Ammon's horn (tissue), 1 donor: ENCODE results near the gene CYP2E1.
"Not testable (repeated sequence)": the region's sequence is repeated elsewhere in the genome, so short reads cannot be mapped to it uniquely, and the experiment has no call there.

Source experiments
- DNase-seq: peaks from one replicate; pipeline ENCODE4 v3.0.0-alpha.2; 2016; ENCODE audit warnings: low spot score

The CYP2E1 gene

DNA sequence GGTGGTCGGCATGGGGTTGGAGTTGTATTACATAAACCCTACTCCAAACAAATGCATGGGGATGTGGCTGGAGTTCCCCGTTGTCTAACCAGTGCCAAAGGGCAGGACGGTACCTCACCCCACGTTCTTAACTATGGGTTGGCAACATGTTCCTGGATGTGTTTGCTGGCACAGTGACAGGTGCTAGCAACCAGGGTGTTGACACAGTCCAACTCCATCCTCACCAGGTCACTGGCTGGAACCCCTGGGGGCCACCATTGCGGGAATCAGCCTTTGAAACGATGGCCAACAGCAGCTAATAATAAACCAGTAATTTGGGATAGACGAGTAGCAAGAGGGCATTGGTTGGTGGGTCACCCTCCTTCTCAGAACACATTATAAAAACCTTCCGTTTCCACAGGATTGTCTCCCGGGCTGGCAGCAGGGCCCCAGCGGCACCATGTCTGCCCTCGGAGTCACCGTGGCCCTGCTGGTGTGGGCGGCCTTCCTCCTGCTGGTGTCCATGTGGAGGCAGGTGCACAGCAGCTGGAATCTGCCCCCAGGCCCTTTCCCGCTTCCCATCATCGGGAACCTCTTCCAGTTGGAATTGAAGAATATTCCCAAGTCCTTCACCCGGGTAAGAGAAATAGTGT, at the start of gene CYP2E1:
CYP2E1 (plus strand) TSS at position 407 of the 632 bp plus-strand sequence; CDS start at position 440, 33 bp downstream.
- DNase-seq, result no peak

- DNase-seq, result no peak
Observed at GRCh38 chr10:133481086-133481643, 46.0 kb upstream of the CYP2E1 start.

- no peak for DNase-seq
Observed at GRCh38 chr10:133481657-133482056, 45.5 kb upstream of the CYP2E1 start.

DNA sequence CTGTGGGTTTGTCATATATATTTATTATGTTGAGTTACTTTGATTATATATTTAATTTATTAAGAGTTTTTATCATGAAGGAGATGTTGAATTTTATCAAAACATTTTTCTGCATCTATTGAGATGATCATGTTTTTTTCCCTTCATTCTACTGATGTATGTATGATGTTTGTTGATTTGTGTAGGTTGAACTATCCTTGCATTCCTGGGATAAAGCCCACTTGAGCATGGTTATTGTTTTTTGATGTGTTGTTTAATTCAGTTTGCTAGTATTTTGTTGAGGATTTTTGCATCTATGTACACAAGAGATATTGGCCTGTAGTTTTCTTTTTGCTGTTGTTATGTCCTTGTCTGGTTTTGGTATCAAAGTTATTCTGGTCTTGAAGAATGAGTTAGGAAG, 42.3 kb upstream of the CYP2E1 start:
- DNase-seq, result no peak

GRCh38 chr10:133487085-133487484, 40.1 kb upstream of the CYP2E1 start:
- no peak for DNase-seq

DNA sequence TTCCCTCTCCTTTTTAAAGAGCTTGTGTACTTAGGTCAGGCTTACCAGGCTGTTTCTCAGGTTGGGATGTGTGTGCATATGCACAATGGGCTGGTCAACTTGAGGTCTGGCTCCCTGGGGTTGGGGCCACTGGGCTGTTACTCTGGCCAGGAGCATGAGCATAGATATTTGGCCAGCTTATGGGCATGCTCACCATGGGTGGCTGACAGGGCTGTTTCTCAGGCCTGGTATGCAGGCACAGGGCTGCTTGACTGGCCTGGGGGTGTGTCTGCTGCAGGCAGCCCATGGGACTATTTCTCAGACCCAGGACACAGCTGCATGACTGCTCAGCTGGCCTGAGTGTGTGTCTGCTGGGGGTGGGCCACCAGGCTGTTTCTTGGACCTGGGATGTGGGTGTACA, 38.8 kb upstream of the CYP2E1 start:
- DNase-seq, result no peak

GRCh38 chr10:133489816-133490588, 37.2 kb upstream of the CYP2E1 start:
- DNase-seq, result no peak

DNA sequence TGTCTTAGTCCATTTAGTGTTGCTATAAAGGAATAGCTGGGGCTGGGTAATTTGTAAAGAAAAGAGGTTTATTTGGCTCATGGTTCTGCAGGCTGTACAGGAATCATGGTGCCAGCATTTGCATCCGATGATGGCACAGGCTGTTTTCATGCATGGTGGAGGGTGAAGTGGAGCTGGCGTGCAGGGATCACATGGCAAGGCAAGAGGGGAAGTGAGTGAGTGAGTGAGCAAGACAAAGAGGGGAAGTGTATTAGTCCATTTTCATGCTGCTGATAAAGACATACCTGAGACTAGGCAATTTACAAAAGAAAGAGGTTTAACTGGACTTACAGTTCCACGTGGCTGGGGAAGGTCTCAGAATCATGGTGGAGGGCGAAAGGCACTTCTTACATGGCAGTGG, 33.6 kb upstream of the CYP2E1 start:
- DNase-seq, result not testable (repeated sequence)

GRCh38 chr10:133497363-133497762, 29.8 kb upstream of the CYP2E1 start:
- DNase-seq, result not testable (repeated sequence)

DNA sequence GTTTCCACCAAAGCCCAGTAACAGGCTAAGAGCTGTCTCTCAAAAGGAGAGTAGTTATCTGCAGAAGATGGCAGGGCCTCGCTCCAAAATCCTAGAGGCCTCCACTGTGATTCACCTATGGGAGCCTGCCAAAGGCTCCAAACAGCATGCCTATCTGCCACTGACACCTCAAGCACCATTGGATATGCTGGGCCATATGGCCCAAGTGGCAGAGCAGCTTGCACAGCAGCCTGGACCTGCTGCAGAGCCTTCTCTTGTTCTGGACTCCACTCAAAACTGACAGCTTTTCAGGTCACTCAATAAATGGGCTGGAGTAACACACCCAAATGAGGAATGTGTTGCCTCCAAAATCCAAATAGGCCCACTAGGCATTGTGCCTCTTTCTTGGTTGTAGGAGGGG, 28.0 kb upstream of the CYP2E1 start:
- DNase-seq, result not testable (repeated sequence)

DNA sequence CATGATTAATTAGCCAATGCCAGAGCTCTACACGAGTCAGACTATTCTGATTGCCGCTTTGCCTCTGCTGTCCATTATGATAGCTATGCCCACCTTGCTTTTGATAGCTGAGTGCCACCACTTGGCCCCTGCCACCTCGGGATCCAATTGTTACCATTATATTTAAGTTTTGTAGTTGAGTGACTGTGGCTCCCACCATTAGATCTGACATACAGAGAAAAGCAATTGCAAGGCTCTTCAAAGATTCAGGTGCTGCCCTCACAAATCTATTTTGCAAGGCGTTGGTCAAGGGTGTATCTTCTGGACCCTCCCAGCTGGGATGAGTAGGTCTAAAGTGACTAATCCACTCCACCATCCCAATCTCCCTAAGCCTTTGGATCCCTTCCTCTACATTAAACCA, 26.3 kb upstream of the CYP2E1 start:
- DNase-seq, result not testable (repeated sequence)

- no peak for DNase-seq
Observed at GRCh38 chr10:133509700-133510099, 17.5 kb upstream of the CYP2E1 start.

GRCh38 chr10:133511408-133511807, 15.8 kb upstream of the CYP2E1 start:
- no peak for DNase-seq

GRCh38 chr10:133511907-133512528, 15.1 kb upstream of the CYP2E1 start:
- DNase-seq, result no peak

DNA sequence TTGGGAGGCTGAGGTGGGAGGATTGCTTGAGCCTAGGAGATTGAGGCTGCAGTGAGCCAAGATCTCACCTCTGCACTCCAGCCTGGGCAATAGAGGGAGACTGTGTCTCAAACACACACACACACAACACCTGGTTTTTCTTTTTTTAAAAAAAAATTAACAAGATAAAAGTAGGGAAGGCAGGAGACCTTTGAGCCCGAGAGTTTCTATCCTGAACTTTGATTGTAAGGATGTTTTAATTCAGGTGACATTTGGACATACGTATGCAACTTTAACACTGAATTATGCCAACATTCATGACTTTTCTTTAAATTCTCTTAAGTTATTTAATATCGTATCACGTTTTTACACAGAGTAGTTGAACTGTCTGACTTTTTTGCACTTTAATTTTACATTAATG, 11.7 kb upstream of the CYP2E1 start:
- no peak for DNase-seq

- no peak for DNase-seq
Observed at GRCh38 chr10:133516057-133516456, 11.1 kb upstream of the CYP2E1 start.

- DNase-seq, result not testable (repeated sequence)
Observed at GRCh38 chr10:133518517-133518916, 8.6 kb upstream of the CYP2E1 start.

- peak; percentile 60 for DNase-seq
Observed at GRCh38 chr10:133520193-133520738, 6.9 kb upstream of the CYP2E1 start.

DNA sequence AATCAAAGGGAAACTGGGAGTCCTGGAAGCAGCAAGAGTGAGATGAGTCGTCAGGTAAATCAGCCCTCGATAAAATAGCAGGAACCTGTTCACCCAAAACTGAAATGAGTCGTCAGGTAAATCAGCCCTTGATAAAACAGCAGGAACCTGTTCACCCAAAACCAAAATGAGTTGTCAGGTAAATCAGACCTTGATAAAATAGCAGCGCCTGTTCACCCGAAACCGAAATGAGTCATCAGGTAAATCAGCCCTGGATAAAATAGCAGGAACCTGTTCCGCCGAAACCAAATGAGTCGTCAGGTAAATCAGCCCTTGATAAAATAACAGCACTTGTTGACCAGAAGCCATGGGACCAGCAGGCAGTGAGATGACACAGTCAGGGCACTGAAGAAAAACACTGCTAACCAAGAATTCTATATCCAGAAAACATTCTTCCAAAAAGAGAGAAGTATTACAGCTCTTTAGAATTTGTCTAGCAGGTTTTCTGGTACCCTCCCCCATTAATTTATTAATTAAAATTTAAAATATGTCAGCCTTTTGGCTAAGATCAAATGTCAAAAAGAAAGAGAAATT, 3.4 kb upstream of the CYP2E1 start:
- no peak for DNase-seq

- no peak for DNase-seq
Observed at GRCh38 chr10:133525444-133525843, 1.7 kb upstream of the CYP2E1 start.

GRCh38 chr10:133527771-133528271, 658 bp downstream of the CYP2E1 start:
- DNase-seq, result no peak

- no peak for DNase-seq
Observed at GRCh38 chr10:133528296-133528844, 1.2 kb downstream of the CYP2E1 start.
